ENCODE results near the gene FCHO1.

DNA sequence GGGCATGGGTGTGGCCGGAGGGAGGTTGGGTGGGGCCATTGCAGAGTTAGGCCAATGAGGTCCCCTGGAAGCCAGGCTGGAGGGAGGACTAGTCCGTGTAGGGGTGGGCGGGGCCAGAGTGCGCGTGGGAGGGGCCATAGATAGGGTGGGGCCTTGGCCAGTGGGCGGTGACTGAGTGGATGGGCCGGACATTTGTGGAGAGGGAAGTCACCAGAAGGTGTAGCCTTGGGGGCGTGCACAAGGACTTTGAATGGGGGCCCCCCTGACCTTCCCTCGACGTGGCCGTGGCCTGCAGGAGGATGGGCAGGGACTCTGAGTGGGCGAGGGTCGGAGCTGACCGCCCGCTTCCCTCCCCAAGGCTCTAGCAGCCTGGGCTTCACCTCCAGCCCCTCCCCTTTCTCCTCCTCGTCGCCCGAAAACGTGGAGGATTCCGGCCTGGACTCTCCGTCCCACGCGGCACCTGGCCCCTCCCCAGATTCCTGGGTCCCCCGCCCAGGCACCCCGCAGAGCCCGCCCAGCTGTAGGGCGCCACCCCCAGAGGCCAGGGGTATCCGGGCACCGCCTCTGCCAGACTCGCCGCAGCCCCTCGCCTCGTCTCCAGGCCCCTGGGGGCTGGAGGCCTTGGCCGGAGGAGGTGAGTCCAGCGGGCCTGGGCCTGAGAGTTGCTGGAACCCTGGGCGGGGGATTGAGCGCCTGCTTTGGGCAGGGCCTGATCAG is 27.1 kb downstream of the FCHO1 start:
- TF ChIP-seq, protein P1, sequence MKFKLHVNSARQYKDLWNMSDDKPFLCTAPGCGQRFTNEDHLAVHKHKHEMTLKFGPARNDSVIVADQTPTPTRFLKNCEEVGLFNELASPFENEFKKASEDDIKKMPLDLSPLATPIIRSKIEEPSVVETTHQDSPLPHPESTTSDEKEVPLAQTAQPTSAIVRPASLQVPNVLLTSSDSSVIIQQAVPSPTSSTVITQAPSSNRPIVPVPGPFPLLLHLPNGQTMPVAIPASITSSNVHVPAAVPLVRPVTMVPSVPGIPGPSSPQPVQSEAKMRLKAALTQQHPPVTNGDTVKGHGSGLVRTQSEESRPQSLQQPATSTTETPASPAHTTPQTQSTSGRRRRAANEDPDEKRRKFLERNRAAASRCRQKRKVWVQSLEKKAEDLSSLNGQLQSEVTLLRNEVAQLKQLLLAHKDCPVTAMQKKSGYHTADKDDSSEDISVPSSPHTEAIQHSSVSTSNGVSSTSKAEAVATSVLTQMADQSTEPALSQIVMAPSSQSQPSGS (IDR thresholded peaks at IDR 0.05; ENCODE audit: low read length), result no peak
- TF ChIP-seq, protein P2, sequence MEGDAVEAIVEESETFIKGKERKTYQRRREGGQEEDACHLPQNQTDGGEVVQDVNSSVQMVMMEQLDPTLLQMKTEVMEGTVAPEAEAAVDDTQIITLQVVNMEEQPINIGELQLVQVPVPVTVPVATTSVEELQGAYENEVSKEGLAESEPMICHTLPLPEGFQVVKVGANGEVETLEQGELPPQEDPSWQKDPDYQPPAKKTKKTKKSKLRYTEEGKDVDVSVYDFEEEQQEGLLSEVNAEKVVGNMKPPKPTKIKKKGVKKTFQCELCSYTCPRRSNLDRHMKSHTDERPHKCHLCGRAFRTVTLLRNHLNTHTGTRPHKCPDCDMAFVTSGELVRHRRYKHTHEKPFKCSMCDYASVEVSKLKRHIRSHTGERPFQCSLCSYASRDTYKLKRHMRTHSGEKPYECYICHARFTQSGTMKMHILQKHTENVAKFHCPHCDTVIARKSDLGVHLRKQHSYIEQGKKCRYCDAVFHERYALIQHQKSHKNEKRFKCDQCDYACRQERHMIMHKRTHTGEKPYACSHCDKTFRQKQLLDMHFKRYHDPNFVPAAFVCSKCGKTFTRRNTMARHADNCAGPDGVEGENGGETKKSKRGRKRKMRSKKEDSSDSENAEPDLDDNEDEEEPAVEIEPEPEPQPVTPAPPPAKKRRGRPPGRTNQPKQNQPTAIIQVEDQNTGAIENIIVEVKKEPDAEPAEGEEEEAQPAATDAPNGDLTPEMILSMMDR (IDR thresholded peaks at IDR 0.05 in 2 of 3, conservative IDR thresholded peaks at IDR 0.05 in 1 of 3; ENCODE audit: control insufficient read depth in 2 of 3, extremely low read depth in 1 of 3, insufficient read depth in 1 of 3, low read depth in 3 of 3, low read length in 3 of 3), result no peak
- no peak for TF ChIP-seq CEBPB (IDR thresholded peaks at IDR 0.05; ENCODE audit: borderline replicate concordance in 1 of 2, low read depth in 2 of 2, low read length in 2 of 2)
- TF ChIP-seq, protein P3, sequence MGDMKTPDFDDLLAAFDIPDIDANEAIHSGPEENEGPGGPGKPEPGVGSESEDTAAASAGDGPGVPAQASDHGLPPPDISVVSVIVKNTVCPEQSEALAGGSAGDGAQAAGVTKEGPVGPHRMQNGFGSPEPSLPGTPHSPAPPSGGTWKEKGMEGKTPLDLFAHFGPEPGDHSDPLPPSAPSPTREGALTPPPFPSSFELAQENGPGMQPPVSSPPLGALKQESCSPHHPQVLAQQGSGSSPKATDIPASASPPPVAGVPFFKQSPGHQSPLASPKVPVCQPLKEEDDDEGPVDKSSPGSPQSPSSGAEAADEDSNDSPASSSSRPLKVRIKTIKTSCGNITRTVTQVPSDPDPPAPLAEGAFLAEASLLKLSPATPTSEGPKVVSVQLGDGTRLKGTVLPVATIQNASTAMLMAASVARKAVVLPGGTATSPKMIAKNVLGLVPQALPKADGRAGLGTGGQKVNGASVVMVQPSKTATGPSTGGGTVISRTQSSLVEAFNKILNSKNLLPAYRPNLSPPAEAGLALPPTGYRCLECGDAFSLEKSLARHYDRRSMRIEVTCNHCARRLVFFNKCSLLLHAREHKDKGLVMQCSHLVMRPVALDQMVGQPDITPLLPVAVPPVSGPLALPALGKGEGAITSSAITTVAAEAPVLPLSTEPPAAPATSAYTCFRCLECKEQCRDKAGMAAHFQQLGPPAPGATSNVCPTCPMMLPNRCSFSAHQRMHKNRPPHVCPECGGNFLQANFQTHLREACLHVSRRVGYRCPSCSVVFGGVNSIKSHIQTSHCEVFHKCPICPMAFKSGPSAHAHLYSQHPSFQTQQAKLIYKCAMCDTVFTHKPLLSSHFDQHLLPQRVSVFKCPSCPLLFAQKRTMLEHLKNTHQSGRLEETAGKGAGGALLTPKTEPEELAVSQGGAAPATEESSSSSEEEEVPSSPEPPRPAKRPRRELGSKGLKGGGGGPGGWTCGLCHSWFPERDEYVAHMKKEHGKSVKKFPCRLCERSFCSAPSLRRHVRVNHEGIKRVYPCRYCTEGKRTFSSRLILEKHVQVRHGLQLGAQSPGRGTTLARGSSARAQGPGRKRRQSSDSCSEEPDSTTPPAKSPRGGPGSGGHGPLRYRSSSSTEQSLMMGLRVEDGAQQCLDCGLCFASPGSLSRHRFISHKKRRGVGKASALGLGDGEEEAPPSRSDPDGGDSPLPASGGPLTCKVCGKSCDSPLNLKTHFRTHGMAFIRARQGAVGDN (IDR thresholded peaks at IDR 0.05), result no peak
- TF ChIP-seq CHD4 (IDR thresholded peaks at IDR 0.05), result no peak
- TF ChIP-seq BRCA1 (IDR thresholded peaks at IDR 0.05; ENCODE audit: low read depth, low read length), result no peak
- no peak for TF ChIP-seq IRF4 (IDR thresholded peaks at IDR 0.05; ENCODE audit: low read depth, low read length)
- TF ChIP-seq POLR2A (IDR thresholded peaks at IDR 0.05; ENCODE audit: low read depth, low read length), result no peak
- TF ChIP-seq NRF1 (conservative IDR thresholded peaks at IDR 0.05; ENCODE audit: low read depth, low read length), result no peak
- TF ChIP-seq, protein P4, sequence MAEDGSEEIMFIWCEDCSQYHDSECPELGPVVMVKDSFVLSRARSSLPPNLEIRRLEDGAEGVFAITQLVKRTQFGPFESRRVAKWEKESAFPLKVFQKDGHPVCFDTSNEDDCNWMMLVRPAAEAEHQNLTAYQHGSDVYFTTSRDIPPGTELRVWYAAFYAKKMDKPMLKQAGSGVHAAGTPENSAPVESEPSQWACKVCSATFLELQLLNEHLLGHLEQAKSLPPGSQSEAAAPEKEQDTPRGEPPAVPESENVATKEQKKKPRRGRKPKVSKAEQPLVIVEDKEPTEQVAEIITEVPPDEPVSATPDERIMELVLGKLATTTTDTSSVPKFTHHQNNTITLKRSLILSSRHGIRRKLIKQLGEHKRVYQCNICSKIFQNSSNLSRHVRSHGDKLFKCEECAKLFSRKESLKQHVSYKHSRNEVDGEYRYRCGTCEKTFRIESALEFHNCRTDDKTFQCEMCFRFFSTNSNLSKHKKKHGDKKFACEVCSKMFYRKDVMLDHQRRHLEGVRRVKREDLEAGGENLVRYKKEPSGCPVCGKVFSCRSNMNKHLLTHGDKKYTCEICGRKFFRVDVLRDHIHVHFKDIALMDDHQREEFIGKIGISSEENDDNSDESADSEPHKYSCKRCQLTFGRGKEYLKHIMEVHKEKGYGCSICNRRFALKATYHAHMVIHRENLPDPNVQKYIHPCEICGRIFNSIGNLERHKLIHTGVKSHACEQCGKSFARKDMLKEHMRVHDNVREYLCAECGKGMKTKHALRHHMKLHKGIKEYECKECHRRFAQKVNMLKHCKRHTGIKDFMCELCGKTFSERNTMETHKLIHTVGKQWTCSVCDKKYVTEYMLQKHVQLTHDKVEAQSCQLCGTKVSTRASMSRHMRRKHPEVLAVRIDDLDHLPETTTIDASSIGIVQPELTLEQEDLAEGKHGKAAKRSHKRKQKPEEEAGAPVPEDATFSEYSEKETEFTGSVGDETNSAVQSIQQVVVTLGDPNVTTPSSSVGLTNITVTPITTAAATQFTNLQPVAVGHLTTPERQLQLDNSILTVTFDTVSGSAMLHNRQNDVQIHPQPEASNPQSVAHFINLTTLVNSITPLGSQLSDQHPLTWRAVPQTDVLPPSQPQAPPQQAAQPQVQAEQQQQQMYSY (CRISPR knock-in tag; IDR thresholded peaks at IDR 0.05), result no peak

Measured in GM12878 (cell line).